ENCODE data around the gene DPP6. TPM values are rescaled to one million over a fixed set of nuclear protein-coding genes. Genes with fewer than 3 reads are reported as not detected.
"Not testable (repeated sequence)": the region's sequence is repeated elsewhere in the genome, so short reads cannot be mapped to it uniquely, and the experiment has no call there.

The DPP6 gene
- total RNA-seq, 4 donors from 2014 or later = 13.4 to 33.2 (median 26.8) TPM

DNA sequence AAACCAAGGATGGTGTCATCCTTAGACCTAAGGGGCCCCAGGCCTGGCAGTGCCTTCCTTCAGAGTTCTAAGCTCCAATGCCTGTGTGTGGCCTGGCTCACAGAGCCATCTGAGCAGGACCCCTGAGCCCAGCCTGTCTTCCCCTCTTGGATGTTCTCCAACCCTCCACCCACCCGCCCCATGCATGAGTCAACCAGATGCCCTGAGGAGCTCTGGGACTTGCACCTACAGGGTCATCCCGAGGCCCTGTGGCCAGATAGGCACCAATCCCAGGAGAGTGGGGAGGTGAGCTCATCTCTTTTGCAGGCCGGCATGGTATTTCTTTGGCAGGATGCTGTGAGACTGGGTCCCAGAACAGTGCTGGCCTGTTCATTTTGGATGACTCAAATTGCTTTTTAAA lies 103.7 kb downstream of the DPP6 start:
- DNase-seq (ENCODE audit: extremely low spot score); H3K4me1 ChIP-seq; H3K9me3 ChIP-seq; H3K27ac ChIP-seq (replicated peaks in 1 of 4); H3K27me3 ChIP-seq; intact Hi-C loops (cut with DNase I); H3K36me3 ChIP-seq; H3K4me3 ChIP-seq: not testable (repeated sequence)
- WGBS = 63% methylated on average over 2 of the region's 3 CpGs

DNA sequence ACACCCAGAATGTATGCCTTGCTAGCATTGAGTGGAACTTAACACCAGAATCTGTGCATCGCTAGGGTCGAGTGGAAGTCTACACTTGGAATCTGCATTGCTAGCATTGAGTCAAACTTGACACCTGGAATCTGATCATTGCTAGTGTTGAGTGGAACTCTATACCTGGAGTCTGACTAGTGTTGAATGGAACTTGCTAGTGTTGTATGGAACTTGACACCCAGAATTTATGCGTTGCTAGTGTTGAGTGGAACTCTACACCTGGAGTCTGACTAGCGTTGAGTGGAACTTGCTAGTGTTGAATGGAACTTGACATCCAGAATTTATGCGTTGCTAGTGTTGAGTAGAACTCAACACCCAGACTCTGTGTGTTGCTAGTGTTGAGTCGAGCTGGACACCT lies 110.7 kb downstream of the DPP6 start:
- H3K4me1 ChIP-seq; DNase-seq (ENCODE audit: extremely low spot score); H3K9me3 ChIP-seq; H3K4me3 ChIP-seq; H3K27ac ChIP-seq (replicated peaks in 1 of 4); H3K27me3 ChIP-seq; H3K36me3 ChIP-seq; intact Hi-C loops (cut with DNase I): not testable (repeated sequence)
- 85% methylated on average over 6 of the region's 6 CpGs for WGBS

DNA sequence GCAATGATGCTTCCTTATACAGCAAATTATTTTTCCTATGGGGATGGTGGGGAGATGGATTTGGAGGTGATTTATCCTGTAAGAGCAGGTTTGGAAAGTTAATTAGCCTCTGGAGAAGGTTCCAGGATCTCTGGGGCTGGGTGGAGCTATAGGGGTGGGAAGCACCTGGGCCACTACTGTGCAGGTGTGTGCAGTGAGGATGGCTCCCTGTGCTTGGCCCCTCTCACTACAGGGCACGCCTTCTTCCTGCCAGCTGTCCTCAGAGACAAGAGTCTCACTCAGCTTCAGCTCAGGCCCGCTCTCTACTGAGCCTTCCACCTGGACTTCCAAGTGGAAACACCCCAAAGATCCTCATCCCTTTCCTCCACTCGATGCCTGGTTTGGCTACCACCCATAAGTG lies 111.4 kb downstream of the DPP6 start:
- H3K9me3 ChIP-seq; intact Hi-C loops (cut with DNase I); H3K27ac ChIP-seq (replicated peaks in 1 of 4); H3K27me3 ChIP-seq; DNase-seq (ENCODE audit: extremely low spot score); H3K36me3 ChIP-seq; H3K4me1 ChIP-seq; H3K4me3 ChIP-seq: not testable (repeated sequence)
- 86% methylated on average over 1 of the region's 3 CpGs for WGBS

DNA sequence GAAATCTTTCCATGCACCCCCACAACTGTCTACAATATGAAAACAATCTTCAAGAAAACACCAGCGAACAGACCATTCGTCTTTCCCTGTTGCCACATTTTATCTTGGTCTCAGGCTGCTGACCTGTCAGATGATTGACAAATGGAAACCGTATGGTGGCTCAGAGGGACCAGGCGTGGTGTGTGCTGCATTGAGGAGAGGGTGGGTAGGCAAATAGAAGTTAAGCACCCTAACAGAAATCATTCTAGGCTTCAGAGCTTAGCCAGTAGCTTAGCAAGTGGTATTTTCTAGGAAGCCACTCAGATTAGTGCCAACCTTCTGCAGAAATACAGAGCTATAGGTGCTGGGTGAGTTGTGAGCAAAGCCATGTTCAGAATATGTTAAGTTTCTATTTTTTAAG lies 114.9 kb downstream of the DPP6 start:
- H3K27ac ChIP-seq (replicated peaks in 1 of 4) = no peak overlapping the region
- intact Hi-C loops (cut with DNase I) = no loop called here
- 53% methylated on average over 2 of the region's 4 CpGs for WGBS
- TF ChIP-seq EP300 (IDR thresholded peaks at IDR 0.05) (no peak), POLR2AphosphoS5 (IDR thresholded peaks at IDR 0.05) (no peak), POLR2A (IDR thresholded peaks at IDR 0.05; ENCODE audit: low read depth) (no peak)
- TF ChIP-seq, protein P1, sequence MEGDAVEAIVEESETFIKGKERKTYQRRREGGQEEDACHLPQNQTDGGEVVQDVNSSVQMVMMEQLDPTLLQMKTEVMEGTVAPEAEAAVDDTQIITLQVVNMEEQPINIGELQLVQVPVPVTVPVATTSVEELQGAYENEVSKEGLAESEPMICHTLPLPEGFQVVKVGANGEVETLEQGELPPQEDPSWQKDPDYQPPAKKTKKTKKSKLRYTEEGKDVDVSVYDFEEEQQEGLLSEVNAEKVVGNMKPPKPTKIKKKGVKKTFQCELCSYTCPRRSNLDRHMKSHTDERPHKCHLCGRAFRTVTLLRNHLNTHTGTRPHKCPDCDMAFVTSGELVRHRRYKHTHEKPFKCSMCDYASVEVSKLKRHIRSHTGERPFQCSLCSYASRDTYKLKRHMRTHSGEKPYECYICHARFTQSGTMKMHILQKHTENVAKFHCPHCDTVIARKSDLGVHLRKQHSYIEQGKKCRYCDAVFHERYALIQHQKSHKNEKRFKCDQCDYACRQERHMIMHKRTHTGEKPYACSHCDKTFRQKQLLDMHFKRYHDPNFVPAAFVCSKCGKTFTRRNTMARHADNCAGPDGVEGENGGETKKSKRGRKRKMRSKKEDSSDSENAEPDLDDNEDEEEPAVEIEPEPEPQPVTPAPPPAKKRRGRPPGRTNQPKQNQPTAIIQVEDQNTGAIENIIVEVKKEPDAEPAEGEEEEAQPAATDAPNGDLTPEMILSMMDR (IDR thresholded peaks at IDR 0.05) = no peak
- no peak for DNase-seq (ENCODE audit: extremely low spot score)
- H3K4me1 ChIP-seq = no peaks in the 10 kb centered on the region
- no peaks in the 10 kb centered on the region for H3K9me3 ChIP-seq
- H3K4me3 ChIP-seq = no peak overlapping the region
- H3K36me3 ChIP-seq = no peaks in the 10 kb centered on the region
- no peaks in the 10 kb centered on the region for H3K27me3 ChIP-seq

DNA sequence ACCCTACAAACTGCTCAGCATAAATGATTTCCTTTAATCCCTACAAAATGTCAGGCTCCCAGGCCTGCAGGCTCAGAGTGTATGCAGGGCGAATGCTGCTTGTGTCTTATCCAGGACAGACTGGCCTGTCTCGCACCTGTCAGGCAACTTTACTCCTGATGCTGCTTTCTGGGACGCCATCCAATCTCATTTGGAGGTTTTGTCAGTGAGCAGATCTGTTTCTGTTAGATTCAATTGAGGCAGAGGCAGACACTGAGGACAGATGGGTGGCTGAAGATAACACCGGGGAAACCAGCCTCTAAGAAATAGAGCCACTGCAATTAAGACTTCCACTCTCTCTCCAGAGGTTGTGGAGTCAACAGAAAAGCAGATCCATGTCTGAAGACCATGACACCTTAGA lies 115.6 kb downstream of the DPP6 start:
- Histone ChIP-seq H3K36me3 (no peaks in the 10 kb centered on the region), H3K4me3 (no peak overlapping the region), H3K9me3 (no peaks in the 10 kb centered on the region), H3K4me1 (no peaks in the 10 kb centered on the region), H3K27me3 (no peaks in the 10 kb centered on the region), H3K27ac (replicated peaks in 1 of 4) (no peak overlapping the region)
- TF ChIP-seq POLR2A (IDR thresholded peaks at IDR 0.05; ENCODE audit: low read depth) = no peak
- TF ChIP-seq, protein P1 (IDR thresholded peaks at IDR 0.05) = no peak
- no peak for TF ChIP-seq EP300 (IDR thresholded peaks at IDR 0.05)
- TF ChIP-seq POLR2AphosphoS5 (IDR thresholded peaks at IDR 0.05) = no peak
- DNase-seq (ENCODE audit: extremely low spot score) = no peak
- WGBS = 54% methylated on average over 4 of the region's 4 CpGs
- intact Hi-C loops (cut with DNase I) = no loop called here

DNA sequence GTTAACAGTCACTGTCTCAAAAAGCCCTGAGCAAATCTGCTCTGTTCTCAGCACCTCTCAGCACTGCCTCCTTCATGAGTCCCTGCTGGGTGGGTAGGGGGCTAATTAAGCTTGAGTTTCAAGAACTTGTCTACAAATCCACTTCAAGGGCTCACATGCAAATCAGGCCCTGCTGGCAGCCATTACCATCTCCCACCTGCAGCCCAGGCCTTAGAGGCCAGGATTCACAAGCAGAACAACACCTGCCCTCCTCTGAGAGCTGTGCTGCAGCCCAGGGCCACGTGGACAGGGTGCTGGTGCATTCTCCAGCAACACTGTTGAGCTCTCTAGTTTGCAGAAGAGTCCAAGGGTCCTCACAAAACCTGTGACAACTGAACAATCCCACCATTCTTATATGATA lies 119.2 kb downstream of the DPP6 start:
- WGBS = 17% methylated on average over 1 of the region's 1 CpG
- intact Hi-C loops (cut with DNase I) = no loop called here

More for the DNA sequence above, 119.2 kb downstream of the DPP6 start:
- H3K4me3 ChIP-seq = no peak overlapping the region
- no peak for DNase-seq (ENCODE audit: extremely low spot score)
- H3K27ac ChIP-seq (replicated peaks in 1 of 4) = no peak overlapping the region
- no peaks in the 10 kb centered on the region for H3K27me3 ChIP-seq
- H3K4me1 ChIP-seq = no peaks in the 10 kb centered on the region
- no peaks in the 10 kb centered on the region for H3K9me3 ChIP-seq
- no peaks in the 10 kb centered on the region for H3K36me3 ChIP-seq
- TF ChIP-seq POLR2AphosphoS5 (IDR thresholded peaks at IDR 0.05) (no peak), EP300 (IDR thresholded peaks at IDR 0.05) (no peak), POLR2A (IDR thresholded peaks at IDR 0.05; ENCODE audit: low read depth) (no peak)
- TF ChIP-seq, protein P1 (IDR thresholded peaks at IDR 0.05) = no peak
